ENCODE data around the gene GREB1L.

GRCh38 chr18:21314724-21315123 is 72.7 kb downstream of the GREB1L start:
- no peak for TF ChIP-seq CTCF (IDR thresholded peaks at IDR 0.05)
- TF ChIP-seq POLR2A (IDR thresholded peaks at IDR 0.05; ENCODE audit: low read depth): no peak
- TF ChIP-seq POLR2AphosphoS5 (IDR thresholded peaks at IDR 0.05): no peak
- TF ChIP-seq EP300 (IDR thresholded peaks at IDR 0.05): no peak

Measured in esophagus muscularis mucosa (tissue), 4 donors.